ENCODE data around the gene PCBP3. TPM values are rescaled to one million over a fixed set of nuclear protein-coding genes. Genes with fewer than 3 reads are reported as not detected.

The PCBP3 gene
- total and polyA plus RNA-seq, 2 experiments from 2014 or later: 3.4 to 4.3 TPM

GRCh38 chr21:45801129-45801964 lies 157.8 kb downstream of the PCBP3 start:
- TF ChIP-seq CTCF (IDR thresholded peaks at IDR 0.05; ENCODE audit: low read depth, low read length): no peak
- H3K27me3 ChIP-seq: no peaks in the 10 kb centered on the region
- DNase-seq (ENCODE audit: low read depth in 1 of 2, low spot score in 1 of 2): no peak
- H3K27ac ChIP-seq: no peak overlapping the region
- H3K4me1 ChIP-seq (ENCODE audit: low read depth): no peaks in the 10 kb centered on the region
- H3K9me3 ChIP-seq (ENCODE audit: low read depth): no peaks in the 10 kb centered on the region
- no peak overlapping the region for H3K4me3 ChIP-seq
- H3K36me3 ChIP-seq: no peaks in the 10 kb centered on the region

GRCh38 chr21:45801989-45802388 lies 158.5 kb downstream of the PCBP3 start:
- TF ChIP-seq CTCF (IDR thresholded peaks at IDR 0.05; ENCODE audit: low read depth, low read length): no peak
- Histone ChIP-seq H3K9me3 (ENCODE audit: low read depth) (no peaks in the 10 kb centered on the region), H3K4me1 (ENCODE audit: low read depth) (no peaks in the 10 kb centered on the region), H3K27me3 (no peaks in the 10 kb centered on the region), H3K36me3 (no peaks in the 10 kb centered on the region), H3K27ac (no peak overlapping the region), H3K4me3 (no peak overlapping the region)
- DNase-seq (ENCODE audit: low read depth in 1 of 2, low spot score in 1 of 2): no peak

GRCh38 chr21:45802425-45802824 lies 158.9 kb downstream of the PCBP3 start:
- H3K27ac ChIP-seq: no peak overlapping the region
- no peak overlapping the region for H3K4me3 ChIP-seq
- no peak for DNase-seq (ENCODE audit: low read depth in 1 of 2, low spot score in 1 of 2)

GRCh38 chr21:45802956-45803617 lies 159.6 kb downstream of the PCBP3 start:
- Histone ChIP-seq H3K9me3 (ENCODE audit: low read depth) (no peaks in the 10 kb centered on the region), H3K27me3 (no peaks in the 10 kb centered on the region), H3K36me3 (no peaks in the 10 kb centered on the region), H3K4me3 (no peak overlapping the region), H3K4me1 (ENCODE audit: low read depth) (no peaks in the 10 kb centered on the region), H3K27ac (no peak overlapping the region)
- no peak for TF ChIP-seq CTCF (IDR thresholded peaks at IDR 0.05; ENCODE audit: low read depth, low read length)
- no peak for DNase-seq (ENCODE audit: low read depth in 1 of 2, low spot score in 1 of 2)

More at GRCh38 chr21:45802425-45802824, 158.9 kb downstream of the PCBP3 start:
- Histone ChIP-seq H3K27me3 (no peaks in the 10 kb centered on the region), H3K4me1 (ENCODE audit: low read depth) (no peaks in the 10 kb centered on the region), H3K9me3 (ENCODE audit: low read depth) (no peaks in the 10 kb centered on the region), H3K36me3 (no peaks in the 10 kb centered on the region)
- TF ChIP-seq CTCF (IDR thresholded peaks at IDR 0.05; ENCODE audit: low read depth, low read length): no peak

GRCh38 chr21:45803618-45804340 lies 160.3 kb downstream of the PCBP3 start:
- DNase-seq (ENCODE audit: low read depth in 1 of 2, low spot score in 1 of 2): no peak
- Histone ChIP-seq H3K4me3 (no peak overlapping the region), H3K4me1 (ENCODE audit: low read depth) (no peaks in the 10 kb centered on the region), H3K27ac (no peak overlapping the region), H3K9me3 (ENCODE audit: low read depth) (no peaks in the 10 kb centered on the region), H3K27me3 (no peaks in the 10 kb centered on the region), H3K36me3 (no peaks in the 10 kb centered on the region)
- TF ChIP-seq CTCF (IDR thresholded peaks at IDR 0.05; ENCODE audit: low read depth, low read length): no peak
